Stimulated activated naive CD8-positive, alpha-beta T cell treated with anti-CD3 and anti-CD28 coated beads, Interleukin-15, amount 100 ng/mL, for 72 hours (primary cell): Measurements from ENCODE around the gene DHRSX.
"Not testable (repeated sequence)": the region's sequence is repeated elsewhere in the genome, so short reads cannot be mapped to it uniquely, and the experiment has no call there.

Experiments
- ATAC-seq: fragments of 150-1000 bp; cut with Tn5 transposase; 2 replicates; pipeline ENCODE4 v1.10.0; 2021; ENCODE audit warnings: mild to moderate bottlenecking, moderate library complexity
- DNase-seq, 2 donors: peaks; one replicate each; pipeline ENCODE4 v3.0.0; 2021 to 2022
- H3K27ac Mint-ChIP-seq, 2 donors: one replicate each; pipeline ENCODE4 v1.8.0; 2022; ENCODE audit warnings: mild to moderate bottlenecking in 2 of 2, mixed read lengths in 2 of 2, moderate library complexity in 2 of 2
- H3K27me3 Mint-ChIP-seq: one replicate; pipeline ENCODE4 v1.8.0; 2022; ENCODE audit warnings: mixed read lengths
- H3K4me1 Mint-ChIP-seq: one replicate; pipeline ENCODE4 v1.8.0; 2022; ENCODE audit warnings: mild to moderate bottlenecking, mixed read lengths
- H3K4me3 Mint-ChIP-seq, 2 donors: one replicate each; pipeline ENCODE4 v1.8.0; 2022; ENCODE audit warnings: mild to moderate bottlenecking in 2 of 2, mixed read lengths in 2 of 2, moderate library complexity in 1 of 2
- H3K9me3 Mint-ChIP-seq, 2 donors: one replicate each; pipeline ENCODE4 v1.8.0; 2022; ENCODE audit warnings: mixed read lengths in 2 of 2

Gene DHRSX

GRCh38 chrX:2241496-2241895 is 259.3 kb downstream of the DHRSX start:
- not testable (repeated sequence) for ATAC-seq, H3K27ac Mint-ChIP-seq

GRCh38 chrX:2240761-2241160 is 260.0 kb downstream of the DHRSX start:
- not testable (repeated sequence) for H3K4me1 Mint-ChIP-seq, H3K4me3 Mint-ChIP-seq, ATAC-seq, H3K27me3 Mint-ChIP-seq, DNase-seq
- H3K9me3 Mint-ChIP-seq: peaks cover 12 to 16% of the 10 kb centered on the region in 2 donors
- peak overlapping the region in 1 of 2 donors; percentile 6 for H3K27ac Mint-ChIP-seq

More at GRCh38 chrX:2241496-2241895, 259.3 kb downstream of the DHRSX start:
- not testable (repeated sequence) for H3K4me3 Mint-ChIP-seq, DNase-seq, H3K27me3 Mint-ChIP-seq, H3K4me1 Mint-ChIP-seq
- H3K9me3 Mint-ChIP-seq: peaks cover 12 to 16% of the 10 kb centered on the region in 2 donors

- no peak for ATAC-seq
- DNase-seq: no peak
- Mint-ChIP-seq H3K9me3 (peaks cover 6 to 16% of the 10 kb centered on the region in 2 donors), H3K4me3 (no peak overlapping the region), H3K27ac (no peak overlapping the region), H3K27me3 (no peaks in the 10 kb centered on the region), H3K4me1 (peaks cover 14% of the 10 kb centered on the region)
These were observed 262.8 kb downstream of the DHRSX start for GRCh38 chrX:2237976-2238375.

GRCh38 chrX:2231570-2232192 is 269.1 kb downstream of the DHRSX start:
- Mint-ChIP-seq H3K27ac (peak overlapping the region; percentile 15 to 47), H3K4me1 (peaks cover 19% of the 10 kb centered on the region), H3K27me3 (no peaks in the 10 kb centered on the region), H3K4me3 (no peak overlapping the region), H3K9me3 (peaks cover 30 to 40% of the 10 kb centered on the region in 2 donors)
- no peak for DNase-seq
- no peak for ATAC-seq

DNA sequence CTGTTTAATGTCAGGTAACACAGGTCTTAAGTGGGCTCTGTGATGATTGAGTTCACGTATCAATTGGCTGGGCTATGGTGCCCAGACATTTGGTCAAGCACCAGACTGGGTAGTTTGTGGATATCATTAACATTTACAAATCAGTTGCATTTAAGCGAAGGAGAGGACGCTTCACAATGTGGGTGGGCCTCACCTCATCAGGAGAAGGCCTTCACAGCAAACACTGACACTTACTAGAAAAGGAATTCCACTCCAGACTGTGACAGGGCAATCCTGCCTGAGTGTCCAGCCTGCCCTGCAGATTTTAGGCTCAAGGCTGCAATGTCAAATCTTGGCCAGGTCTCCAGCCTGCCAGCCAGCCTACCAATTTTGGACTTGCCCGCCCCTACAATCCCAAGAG is 270.3 kb downstream of the DHRSX start:
- no peak for ATAC-seq
- peaks cover 19% of the 10 kb centered on the region for H3K4me1 Mint-ChIP-seq
- no peak overlapping the region for H3K27ac Mint-ChIP-seq

DNA sequence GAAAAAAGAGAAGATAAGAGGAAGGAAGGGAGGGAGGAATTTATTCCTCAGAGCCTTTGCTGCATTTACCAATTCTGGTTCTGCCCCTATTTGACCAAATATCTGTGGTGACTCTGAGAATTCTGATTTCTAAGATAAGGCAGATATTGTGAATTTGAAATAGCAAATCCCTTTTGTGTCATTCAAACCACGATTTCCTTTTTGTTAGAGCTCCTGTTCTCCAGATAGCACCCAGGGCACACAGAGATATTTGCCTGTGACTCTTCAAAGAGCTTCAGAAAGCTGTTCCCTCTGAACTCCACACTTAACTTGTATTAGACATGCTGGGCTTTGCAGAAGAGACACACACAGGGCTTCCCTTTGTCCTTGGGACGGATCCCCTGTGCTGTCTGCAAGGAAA is 272.2 kb downstream of the DHRSX start:
- Mint-ChIP-seq H3K27ac (no peak overlapping the region), H3K4me3 (no peak overlapping the region), H3K4me1 (peaks cover 10% of the 10 kb centered on the region), H3K9me3 (peaks cover 45 to 64% of the 10 kb centered on the region in 2 donors), H3K27me3 (no peaks in the 10 kb centered on the region)
- DNase-seq: no peak
- ATAC-seq: peak; percentile 20

More for the DNA sequence above, 270.3 kb downstream of the DHRSX start:
- no peaks in the 10 kb centered on the region for H3K27me3 Mint-ChIP-seq
- peaks cover 34 to 45% of the 10 kb centered on the region in 2 donors for H3K9me3 Mint-ChIP-seq
- DNase-seq: no peak
- no peak overlapping the region for H3K4me3 Mint-ChIP-seq

DNA sequence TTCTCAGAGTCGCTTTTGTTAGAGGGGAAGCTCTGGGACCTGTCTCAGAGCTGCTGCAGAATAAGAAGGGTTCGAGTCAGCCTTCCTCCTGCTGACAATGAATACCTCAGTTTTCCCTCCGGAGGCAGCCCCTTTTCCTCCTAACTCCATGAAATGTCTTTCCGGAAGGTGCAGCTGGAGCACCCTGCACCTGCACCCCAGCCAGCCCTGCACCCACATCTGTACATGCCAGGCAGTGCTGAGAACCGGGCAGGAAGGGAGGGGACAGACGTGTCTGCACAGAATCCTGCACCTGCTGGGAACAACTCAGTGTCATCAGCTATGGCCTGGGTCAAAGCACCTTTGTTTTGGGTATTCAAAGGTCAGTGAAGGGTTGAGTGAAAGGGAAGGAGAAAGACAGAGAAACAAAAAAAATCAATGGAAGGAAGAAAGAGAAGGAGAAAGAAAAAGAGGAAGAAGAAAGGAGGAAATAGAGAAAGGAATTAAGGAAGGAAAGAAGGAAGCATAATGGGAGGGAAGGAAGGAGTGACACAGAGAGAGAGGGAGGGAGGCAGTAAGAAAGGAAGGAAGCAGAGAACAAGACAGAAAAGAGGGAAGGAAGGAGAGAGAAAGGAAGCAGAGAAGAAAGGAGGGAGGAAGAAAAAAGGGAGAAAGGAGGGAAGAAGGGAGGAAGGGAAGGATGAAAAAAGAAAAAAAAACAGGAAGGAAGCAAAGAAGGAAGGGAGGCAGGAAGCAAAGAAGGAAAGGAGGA is 273.7 kb downstream of the DHRSX start:
- H3K4me1 Mint-ChIP-seq: no peaks in the 10 kb centered on the region
- no peak for ATAC-seq

GRCh38 chrX:2226182-2226581 is 274.6 kb downstream of the DHRSX start:
- H3K27ac Mint-ChIP-seq: no peak overlapping the region
- ATAC-seq (no peak), DNase-seq (no peak)
- peaks cover 45 to 73% of the 10 kb centered on the region in 2 donors for H3K9me3 Mint-ChIP-seq
- no peaks in the 10 kb centered on the region for H3K27me3 Mint-ChIP-seq
- no peaks in the 10 kb centered on the region for H3K4me1 Mint-ChIP-seq
- H3K4me3 Mint-ChIP-seq: no peak overlapping the region

More for the DNA sequence above, 273.7 kb downstream of the DHRSX start:
- no peak for DNase-seq
- no peak overlapping the region for H3K4me3 Mint-ChIP-seq
- no peaks in the 10 kb centered on the region for H3K27me3 Mint-ChIP-seq
- H3K9me3 Mint-ChIP-seq: peaks cover 49 to 75% of the 10 kb centered on the region in 2 donors
- H3K27ac Mint-ChIP-seq: peak overlapping the region; percentile 44 to 50

- H3K9me3 Mint-ChIP-seq: peaks cover 47 to 79% of the 10 kb centered on the region in 2 donors
These were observed 276.1 kb downstream of the DHRSX start for GRCh38 chrX:2224597-2225235.

GRCh38 chrX:2224161-2224560 is 276.6 kb downstream of the DHRSX start:
- no peak overlapping the region for H3K4me3 Mint-ChIP-seq
- DNase-seq (no peak), ATAC-seq (no peak)
- H3K27me3 Mint-ChIP-seq: no peaks in the 10 kb centered on the region
- H3K4me1 Mint-ChIP-seq: no peaks in the 10 kb centered on the region
- peaks cover 47 to 79% of the 10 kb centered on the region in 2 donors for H3K9me3 Mint-ChIP-seq
- H3K27ac Mint-ChIP-seq: no peak overlapping the region

More at GRCh38 chrX:2224597-2225235, 276.1 kb downstream of the DHRSX start:
- Mint-ChIP-seq H3K4me1 (no peaks in the 10 kb centered on the region), H3K27me3 (no peaks in the 10 kb centered on the region), H3K27ac (no peak overlapping the region), H3K4me3 (no peak overlapping the region)
- DNase-seq (no peak), ATAC-seq (no peak)

GRCh38 chrX:2220829-2221567 is 279.8 kb downstream of the DHRSX start:
- DNase-seq: no peak
- Mint-ChIP-seq H3K27me3 (no peaks in the 10 kb centered on the region), H3K4me1 (no peaks in the 10 kb centered on the region), H3K4me3 (no peak overlapping the region), H3K9me3 (peaks cover 55 to 86% of the 10 kb centered on the region in 2 donors), H3K27ac (no peak overlapping the region)
- ATAC-seq: no peak

DNA sequence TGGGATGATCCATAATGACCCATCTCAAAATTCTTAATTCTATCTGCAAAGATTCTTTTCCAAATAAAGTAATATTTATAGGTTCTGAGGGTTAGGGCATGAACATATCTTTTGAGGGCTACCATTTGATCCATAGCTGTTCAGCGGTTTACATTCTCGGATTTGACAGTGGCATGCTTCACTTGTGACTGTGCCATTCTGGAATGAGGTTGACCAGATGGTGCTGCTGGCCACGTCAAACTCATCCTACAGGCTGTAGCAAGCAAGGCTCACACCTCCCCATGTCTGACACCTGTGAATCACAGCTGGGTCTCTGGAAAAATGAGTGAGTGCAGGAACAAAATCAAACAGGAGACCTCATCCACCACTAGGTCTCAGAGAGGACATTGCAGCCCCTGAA is 280.5 kb downstream of the DHRSX start:
- Mint-ChIP-seq H3K4me3 (no peak overlapping the region), H3K27ac (no peak overlapping the region), H3K9me3 (peaks cover 52 to 86% of the 10 kb centered on the region in 2 donors)

GRCh38 chrX:2214138-2214823 is 286.5 kb downstream of the DHRSX start:
- H3K27ac Mint-ChIP-seq, H3K27me3 Mint-ChIP-seq, ATAC-seq, DNase-seq, H3K4me1 Mint-ChIP-seq, H3K4me3 Mint-ChIP-seq: not testable (repeated sequence)
- peaks cover 52 to 61% of the 10 kb centered on the region in 2 donors for H3K9me3 Mint-ChIP-seq

More for the DNA sequence above, 280.5 kb downstream of the DHRSX start:
- no peaks in the 10 kb centered on the region for H3K27me3 Mint-ChIP-seq
- DNase-seq (no peak), ATAC-seq (no peak)
- no peaks in the 10 kb centered on the region for H3K4me1 Mint-ChIP-seq

DNA sequence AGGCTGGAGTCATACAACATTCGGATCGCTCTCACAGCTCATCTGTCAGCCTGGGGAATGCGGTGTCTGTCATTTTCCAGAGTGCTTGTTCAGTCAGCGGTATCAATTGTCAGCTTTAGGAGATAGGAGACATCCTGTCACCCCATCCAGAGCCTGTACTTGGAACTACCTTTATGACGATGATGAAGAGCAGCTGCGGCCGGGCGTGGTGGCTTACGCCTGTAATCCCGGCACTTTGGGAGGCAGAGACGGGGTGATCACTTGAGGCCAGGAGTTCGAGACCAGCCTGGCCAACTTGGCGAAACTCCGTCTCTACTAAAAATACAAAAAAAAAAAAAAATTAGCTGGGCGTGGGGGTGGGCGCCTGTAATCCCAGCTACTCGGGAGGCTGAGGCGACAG is 289.1 kb downstream of the DHRSX start:
- not testable (repeated sequence) for DNase-seq, ATAC-seq, H3K4me1 Mint-ChIP-seq

DNA sequence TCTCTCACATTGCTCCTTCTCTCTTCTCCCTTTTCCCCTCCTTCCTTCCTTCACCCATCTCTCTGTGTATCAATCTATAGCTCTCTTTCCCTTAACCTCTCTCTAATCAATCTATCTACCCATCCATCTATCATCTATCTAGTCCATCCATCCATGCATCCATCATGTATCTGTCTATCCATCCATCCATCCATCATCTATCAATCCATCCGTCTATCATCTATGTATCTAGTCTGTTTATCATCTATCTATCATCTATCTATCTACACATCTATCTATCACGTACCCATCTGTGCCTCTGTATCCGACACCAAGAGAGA is 307.5 kb downstream of the DHRSX start:
- H3K9me3 Mint-ChIP-seq: peaks cover 18 to 22% of the 10 kb centered on the region in 2 donors
- no peak overlapping the region for H3K27ac Mint-ChIP-seq
- H3K4me1 Mint-ChIP-seq: no peaks in the 10 kb centered on the region
- no peaks in the 10 kb centered on the region for H3K27me3 Mint-ChIP-seq
- ATAC-seq (no peak), DNase-seq (no peak)
- H3K4me3 Mint-ChIP-seq: no peak overlapping the region

More for the DNA sequence above, 289.1 kb downstream of the DHRSX start:
- H3K27ac Mint-ChIP-seq: peak overlapping the region in 1 of 2 donors; percentile 54
- not testable (repeated sequence) for H3K27me3 Mint-ChIP-seq, H3K4me3 Mint-ChIP-seq
- peaks cover 44% of the 10 kb centered on the region in 2 donors for H3K9me3 Mint-ChIP-seq
